Measurements from ENCODE around the gene GANAB. TPM values are rescaled to one million over a fixed set of nuclear protein-coding genes. Genes with fewer than 3 reads are reported as not detected.
A peak's percentile ranks its signal among the peaks of the same experiment; 100 is the strongest.

The GANAB gene
- polyA plus RNA-seq, 4 donors = 38.6 to 310 (median 103) TPM

- FAIRE-seq = no peak
- H3K4me1 ChIP-seq (ENCODE audit: control insufficient read depth in 3 of 3, insufficient read depth in 2 of 3, low read depth in 1 of 3, low read length in 2 of 3) = peaks cover 0 to 12% (median 0%) of the 10 kb centered on the region in 3 donors
- H3K27ac ChIP-seq (ENCODE audit: low read depth in 1 of 3, low read length in 2 of 3) = no peak overlapping the region
- H3K9me3 ChIP-seq (ENCODE audit: control insufficient read depth in 2 of 2, insufficient read depth in 1 of 2, low read depth in 1 of 2, low read length in 1 of 2) = no peaks in the 10 kb centered on the region
- H3K27me3 ChIP-seq (ENCODE audit: control insufficient read depth in 3 of 3, insufficient read depth in 3 of 3, low read length in 3 of 3) = peaks cover 0 to 8% (median 0%) of the 10 kb centered on the region in 3 donors
- 86 to 97% (median 92%) methylated on average over 5 to 6 of the region's 6 CpGs for WGBS, 3 donors
- no peak for DNase-seq
- peaks cover 1 to 61% (median 5%) of the 10 kb centered on the region in 3 donors for H3K36me3 ChIP-seq (ENCODE audit: control insufficient read depth in 3 of 3, insufficient read depth in 2 of 3, low read depth in 1 of 3, low read length in 3 of 3)
- H3K4me3 ChIP-seq (ENCODE audit: low read depth in 1 of 3, low read length in 3 of 3) = no peak overlapping the region
Measured at GRCh38 chr11:62605467-62605866, 40.9 kb downstream of the GANAB start.

- peaks cover 5 to 21% (median 5%) of the 10 kb centered on the region in 3 donors for H3K4me1 ChIP-seq (ENCODE audit: control insufficient read depth in 3 of 3, insufficient read depth in 2 of 3, low read depth in 1 of 3, low read length in 2 of 3)
- peaks cover 0 to 8% (median 0%) of the 10 kb centered on the region in 3 donors for H3K27me3 ChIP-seq (ENCODE audit: control insufficient read depth in 3 of 3, insufficient read depth in 3 of 3, low read length in 3 of 3)
- no peak for FAIRE-seq
- H3K4me3 ChIP-seq (ENCODE audit: low read depth in 1 of 3, low read length in 3 of 3) = no peak overlapping the region
- H3K27ac ChIP-seq (ENCODE audit: low read depth in 1 of 3, low read length in 2 of 3) = no peak overlapping the region
- 79 to 82% (median 80%) methylated on average over 13 of the region's 13 CpGs for WGBS, 3 donors
- no peaks in the 10 kb centered on the region for H3K9me3 ChIP-seq (ENCODE audit: control insufficient read depth in 2 of 2, insufficient read depth in 1 of 2, low read depth in 1 of 2, low read length in 1 of 2)
- DNase-seq = peak in 1 of 2 donors; percentile 35
- H3K36me3 ChIP-seq (ENCODE audit: control insufficient read depth in 3 of 3, insufficient read depth in 2 of 3, low read depth in 1 of 3, low read length in 3 of 3) = peaks cover 1 to 55% (median 5%) of the 10 kb centered on the region in 3 donors
Measured at GRCh38 chr11:62604460-62605120, 41.8 kb downstream of the GANAB start.

GRCh38 chr11:62603776-62604299 lies 42.6 kb downstream of the GANAB start:
- no peak for DNase-seq
- WGBS, 3 donors = 89 to 94% (median 94%) methylated on average over 8 of the region's 8 CpGs
- H3K36me3 ChIP-seq (ENCODE audit: control insufficient read depth in 3 of 3, insufficient read depth in 2 of 3, low read depth in 1 of 3, low read length in 3 of 3) = peaks cover 1 to 52% (median 5%) of the 10 kb centered on the region in 3 donors
- H3K27ac ChIP-seq (ENCODE audit: low read depth in 1 of 3, low read length in 2 of 3) = no peak overlapping the region
- H3K4me1 ChIP-seq (ENCODE audit: control insufficient read depth in 3 of 3, insufficient read depth in 2 of 3, low read depth in 1 of 3, low read length in 2 of 3) = peaks cover 6 to 28% (median 6%) of the 10 kb centered on the region in 3 donors
- no peak overlapping the region for H3K4me3 ChIP-seq (ENCODE audit: low read depth in 1 of 3, low read length in 3 of 3)
- H3K9me3 ChIP-seq (ENCODE audit: control insufficient read depth in 2 of 2, insufficient read depth in 1 of 2, low read depth in 1 of 2, low read length in 1 of 2) = no peaks in the 10 kb centered on the region
- FAIRE-seq = no peak
- H3K27me3 ChIP-seq (ENCODE audit: control insufficient read depth in 3 of 3, insufficient read depth in 3 of 3, low read length in 3 of 3) = peaks cover 0 to 8% (median 0%) of the 10 kb centered on the region in 3 donors

- Histone ChIP-seq H3K27me3 (ENCODE audit: control insufficient read depth in 3 of 3, insufficient read depth in 3 of 3, low read length in 3 of 3) (peaks cover 0 to 8% (median 0%) of the 10 kb centered on the region in 3 donors), H3K27ac (ENCODE audit: low read depth in 1 of 3, low read length in 2 of 3) (no peak overlapping the region), H3K9me3 (ENCODE audit: control insufficient read depth in 2 of 2, insufficient read depth in 1 of 2, low read depth in 1 of 2, low read length in 1 of 2) (no peaks in the 10 kb centered on the region), H3K4me1 (ENCODE audit: control insufficient read depth in 3 of 3, insufficient read depth in 2 of 3, low read depth in 1 of 3, low read length in 2 of 3) (peaks cover 6 to 28% (median 6%) of the 10 kb centered on the region in 3 donors), H3K4me3 (ENCODE audit: low read depth in 1 of 3, low read length in 3 of 3) (peak overlapping the region in 2 of 3 donors; percentile 56 to 93), H3K36me3 (ENCODE audit: control insufficient read depth in 3 of 3, insufficient read depth in 2 of 3, low read depth in 1 of 3, low read length in 3 of 3) (peaks cover 4 to 50% (median 5%) of the 10 kb centered on the region in 3 donors)
- FAIRE-seq = no peak
- DNase-seq = no peak
- 46 to 61% (median 58%) methylated on average over 13 of the region's 13 CpGs for WGBS, 3 donors
Measured at GRCh38 chr11:62603072-62603408, 43.4 kb downstream of the GANAB start.

GRCh38 chr11:62602141-62603071 lies 44.0 kb downstream of the GANAB start:
- Histone ChIP-seq H3K4me1 (ENCODE audit: control insufficient read depth in 3 of 3, insufficient read depth in 2 of 3, low read depth in 1 of 3, low read length in 2 of 3) (peaks cover 6 to 28% (median 6%) of the 10 kb centered on the region in 3 donors), H3K4me3 (ENCODE audit: low read depth in 1 of 3, low read length in 3 of 3) (peak overlapping the region; percentile 45 to 93 (median 56)), H3K27ac (ENCODE audit: low read depth in 1 of 3, low read length in 2 of 3) (peak overlapping the region; percentile 77 to 95 (median 85)), H3K27me3 (ENCODE audit: control insufficient read depth in 3 of 3, insufficient read depth in 3 of 3, low read length in 3 of 3) (peaks cover 0 to 8% (median 0%) of the 10 kb centered on the region in 3 donors), H3K36me3 (ENCODE audit: control insufficient read depth in 3 of 3, insufficient read depth in 2 of 3, low read depth in 1 of 3, low read length in 3 of 3) (peaks cover 6 to 51% (median 7%) of the 10 kb centered on the region in 3 donors), H3K9me3 (ENCODE audit: control insufficient read depth in 2 of 2, insufficient read depth in 1 of 2, low read depth in 1 of 2, low read length in 1 of 2) (no peaks in the 10 kb centered on the region)
- 4 to 16% (median 15%) methylated on average over 72 to 96 of the region's 96 CpGs for WGBS, 3 donors
- peak in 1 of 2 donors; percentile 76 for DNase-seq
- FAIRE-seq = no peak

- FAIRE-seq (no peak), DNase-seq (peak; percentile 98 to 99)
- H3K27ac ChIP-seq (ENCODE audit: low read depth in 1 of 3, low read length in 2 of 3) = peak within 1 kb of the TSS; percentile 85 to 95 (median 85)
- 0 to 1% (median 0%) methylated on average over 78 to 83 of the region's 83 CpGs for WGBS, 3 donors
- peaks cover 7 to 54% (median 13%) of the 10 kb centered on the region in 3 donors for H3K36me3 ChIP-seq (ENCODE audit: control insufficient read depth in 3 of 3, insufficient read depth in 2 of 3, low read depth in 1 of 3, low read length in 3 of 3)
- peaks cover 0 to 8% (median 0%) of the 10 kb centered on the region in 3 donors for H3K27me3 ChIP-seq (ENCODE audit: control insufficient read depth in 3 of 3, insufficient read depth in 3 of 3, low read length in 3 of 3)
- no peaks in the 10 kb centered on the region for H3K9me3 ChIP-seq (ENCODE audit: control insufficient read depth in 2 of 2, insufficient read depth in 1 of 2, low read depth in 1 of 2, low read length in 1 of 2)
- peaks cover 6 to 28% (median 6%) of the 10 kb centered on the region in 3 donors for H3K4me1 ChIP-seq (ENCODE audit: control insufficient read depth in 3 of 3, insufficient read depth in 2 of 3, low read depth in 1 of 3, low read length in 2 of 3)
- H3K4me3 ChIP-seq (ENCODE audit: low read depth in 1 of 3, low read length in 3 of 3) = peak within 1 kb of the TSS; percentile 90 to 93 (median 93)
Measured at GRCh38 chr11:62601372-62602140, 44.9 kb downstream of the GANAB start, which contains the start of gene MTA2. Gene MTA2, minus strand, starts transcription at chr11:62601865. Its CDS starts 415 bp downstream, at chr11:62601450.

GRCh38 chr11:62601122-62601371 lies 45.4 kb downstream of the GANAB start:
- peak overlapping the region; percentile 85 to 95 (median 85) for H3K27ac ChIP-seq (ENCODE audit: low read depth in 1 of 3, low read length in 2 of 3)

More at GRCh38 chr11:62601122-62601371, 45.4 kb downstream of the GANAB start:
- WGBS, 3 donors = 0 to 1% (median 0%) methylated on average over 26 to 30 of the region's 30 CpGs
- Histone ChIP-seq H3K9me3 (ENCODE audit: control insufficient read depth in 2 of 2, insufficient read depth in 1 of 2, low read depth in 1 of 2, low read length in 1 of 2) (no peaks in the 10 kb centered on the region), H3K36me3 (ENCODE audit: control insufficient read depth in 3 of 3, insufficient read depth in 2 of 3, low read depth in 1 of 3, low read length in 3 of 3) (peaks cover 11 to 56% (median 13%) of the 10 kb centered on the region in 3 donors), H3K4me1 (ENCODE audit: control insufficient read depth in 3 of 3, insufficient read depth in 2 of 3, low read depth in 1 of 3, low read length in 2 of 3) (peaks cover 6 to 28% (median 6%) of the 10 kb centered on the region in 3 donors), H3K27me3 (ENCODE audit: control insufficient read depth in 3 of 3, insufficient read depth in 3 of 3, low read length in 3 of 3) (peaks cover 0 to 8% (median 0%) of the 10 kb centered on the region in 3 donors), H3K4me3 (ENCODE audit: low read depth in 1 of 3, low read length in 3 of 3) (peak overlapping the region; percentile 90 to 93 (median 93))
- DNase-seq = peak in 1 of 2 donors; percentile 42
- no peak for FAIRE-seq
